ACHN (cell line): ENCODE results near the gene MROH7.

ENCODE experiments used
- DNase-seq: peaks from one replicate; pipeline ENCODE4 v3.0.0-alpha.2; 2015
- in situ Hi-C: cut with HindIII; loops from 2 replicates; pipeline ENCODE4 v1.10.0; 2017; ENCODE audit warnings: low sequenced_read_pairs, low pct_ligation_motif_present, low pct_unique_long_range_greater_than_20kb

Gene MROH7

GRCh38 chr1:54681358-54681757 lies 39.8 kb downstream of the MROH7 start:
- in situ Hi-C loops = no loop called here
- DNase-seq = no peak

- no peak for DNase-seq
- in situ Hi-C loops = no loop called here
These were observed 41.9 kb downstream of the MROH7 start for GRCh38 chr1:54683453-54683852.

DNA sequence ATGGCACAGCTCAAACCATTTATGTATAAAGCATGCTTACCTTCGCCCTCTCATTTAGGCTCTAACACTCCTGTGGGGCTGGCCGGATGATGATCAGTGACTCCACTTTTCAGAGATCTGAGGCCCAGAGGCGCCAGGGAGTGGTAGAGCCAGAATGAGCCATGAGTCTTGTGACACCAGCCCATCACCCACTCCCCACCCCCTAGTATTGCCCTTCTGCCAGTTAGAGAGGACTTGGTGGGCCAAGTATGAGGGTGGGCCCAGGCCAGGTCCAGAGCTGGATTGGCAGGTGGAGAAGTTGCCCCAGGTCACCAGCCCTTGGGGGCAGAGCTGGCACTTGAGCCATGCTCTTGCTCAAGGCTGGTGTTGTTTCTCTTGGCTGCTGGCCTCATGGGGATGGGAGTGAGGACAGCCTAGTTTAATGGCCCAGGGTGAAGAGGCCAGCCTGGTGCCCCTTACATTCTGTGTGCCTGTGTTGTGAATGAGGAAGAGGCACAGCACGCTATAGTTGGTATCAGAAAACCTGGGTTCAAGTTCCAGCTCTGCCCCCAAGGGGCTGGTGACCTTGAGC lies 43.8 kb downstream of the MROH7 start:
- in situ Hi-C loops = no loop called here
- no peak for DNase-seq

- in situ Hi-C loops = no loop called here
- DNase-seq = no peak
These were observed 44.6 kb downstream of the MROH7 start for GRCh38 chr1:54686155-54686554.

- in situ Hi-C loops = no loop called here
- no peak for DNase-seq
These were observed 53.2 kb downstream of the MROH7 start for GRCh38 chr1:54694771-54695170.

DNA sequence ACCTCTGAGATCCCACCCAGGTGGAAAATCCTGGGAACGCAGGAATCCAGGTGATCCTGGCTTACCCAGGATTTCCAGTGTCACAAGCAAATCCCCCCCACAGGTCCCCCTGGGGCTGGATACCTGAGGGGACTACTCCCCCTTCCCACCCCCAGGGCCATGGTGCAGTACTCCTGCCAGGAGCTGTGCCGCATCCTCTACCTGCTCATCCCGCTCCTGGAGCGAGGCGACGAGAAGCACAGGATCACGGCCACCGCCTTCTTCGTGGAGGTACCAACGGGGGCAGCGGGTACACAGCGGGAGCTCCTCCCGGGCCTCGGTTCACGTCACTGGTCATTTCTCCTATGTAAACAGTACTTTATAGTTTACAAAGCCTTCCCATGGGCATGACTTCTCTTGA lies 53.6 kb downstream of the MROH7 start:
- DNase-seq = no peak

GRCh38 chr1:54695764-54696163 lies 54.2 kb downstream of the MROH7 start:
- DNase-seq = no peak
- in situ Hi-C loops = no loop called here

More for the DNA sequence above, 53.6 kb downstream of the MROH7 start:
- in situ Hi-C loops = no loop called here

DNA sequence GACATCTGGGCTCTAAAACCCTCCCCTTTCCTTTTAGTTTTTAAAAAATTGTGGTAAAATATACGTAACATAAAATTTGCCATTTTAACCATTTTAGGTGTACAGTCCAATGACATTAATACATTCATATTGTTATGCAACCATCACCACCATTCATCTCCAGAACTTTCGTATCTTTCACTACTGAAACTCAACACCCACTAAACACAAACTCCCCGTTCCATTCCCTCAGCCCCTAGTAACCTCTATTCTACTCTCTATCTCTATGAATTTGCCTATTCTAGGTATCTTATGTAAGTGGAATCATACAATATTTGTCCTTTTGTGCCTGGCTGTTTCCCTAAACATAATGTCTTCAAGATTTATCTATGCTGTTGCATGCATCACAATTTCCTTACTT lies 54.7 kb downstream of the MROH7 start:
- in situ Hi-C loops = no loop called here
- DNase-seq = no peak

GRCh38 chr1:54697896-54698295 lies 56.3 kb downstream of the MROH7 start:
- no peak for DNase-seq
- in situ Hi-C loops = no loop called here

- DNase-seq = no peak
- in situ Hi-C loops = no loop called here
These were observed 56.8 kb downstream of the MROH7 start for GRCh38 chr1:54698346-54698745.

- no peak for DNase-seq
- in situ Hi-C loops = no loop called here
These were observed 58.4 kb downstream of the MROH7 start for GRCh38 chr1:54699936-54700525.

DNA sequence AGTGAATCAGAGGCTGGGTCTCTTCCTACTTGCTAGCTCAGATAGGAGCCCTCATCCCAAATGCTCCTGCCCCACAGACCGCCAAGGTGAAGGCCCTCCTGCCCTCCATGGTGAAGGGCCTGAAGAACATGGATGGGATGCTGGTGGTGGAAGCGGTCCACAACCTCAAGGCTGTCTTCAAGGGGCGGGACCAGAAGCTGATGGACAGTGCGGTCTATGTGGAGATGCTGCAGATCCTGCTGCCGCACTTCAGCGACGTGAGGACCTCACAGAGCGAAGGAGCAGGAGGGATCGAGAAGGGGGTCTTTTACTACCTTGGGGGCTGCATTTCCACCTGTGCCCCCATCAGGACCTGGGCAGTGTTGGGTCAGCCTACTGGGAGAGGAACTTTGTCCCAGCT lies 59.5 kb downstream of the MROH7 start:
- in situ Hi-C loops = no loop called here
- DNase-seq = no peak

DNA sequence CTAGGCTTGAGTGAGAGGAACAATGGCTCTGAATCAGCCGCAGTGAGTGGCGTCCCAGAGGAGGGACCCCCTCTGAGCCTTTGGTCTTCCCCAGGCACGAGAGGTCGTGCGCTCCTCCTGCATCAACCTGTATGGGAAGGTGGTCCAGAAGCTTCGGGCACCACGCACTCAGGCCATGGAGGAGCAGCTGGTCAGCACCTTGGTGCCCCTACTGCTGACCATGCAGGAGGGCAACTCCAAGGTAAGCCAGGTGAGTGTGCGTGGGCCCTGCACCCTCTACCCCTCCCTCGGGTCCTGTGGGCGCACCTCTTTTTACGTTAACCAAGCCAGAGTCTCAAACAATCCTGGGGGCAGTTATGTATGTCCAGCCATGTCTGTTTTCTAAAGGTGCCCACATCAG lies 60.4 kb downstream of the MROH7 start:
- in situ Hi-C loops = no loop called here
- DNase-seq = no peak

DNA sequence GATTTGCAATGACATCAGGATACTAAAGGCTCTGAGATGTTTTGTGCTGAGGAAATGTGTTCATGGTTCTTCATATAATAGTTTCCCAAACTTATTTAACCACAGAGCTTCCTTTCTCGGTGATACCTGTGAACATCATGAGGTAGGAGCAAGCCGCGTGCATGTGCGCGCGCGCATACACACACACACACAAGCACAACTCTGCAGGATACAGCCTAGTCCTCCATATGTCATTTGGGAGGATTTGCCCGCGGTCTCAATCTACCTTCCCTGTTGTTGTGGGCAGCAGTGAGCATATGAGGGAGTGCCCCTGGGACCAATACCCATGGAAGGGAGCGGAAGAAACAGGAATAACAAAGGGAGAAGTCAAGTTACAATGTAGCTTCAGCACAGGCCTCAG lies 61.9 kb downstream of the MROH7 start:
- in situ Hi-C loops = no loop called here
- no peak for DNase-seq

DNA sequence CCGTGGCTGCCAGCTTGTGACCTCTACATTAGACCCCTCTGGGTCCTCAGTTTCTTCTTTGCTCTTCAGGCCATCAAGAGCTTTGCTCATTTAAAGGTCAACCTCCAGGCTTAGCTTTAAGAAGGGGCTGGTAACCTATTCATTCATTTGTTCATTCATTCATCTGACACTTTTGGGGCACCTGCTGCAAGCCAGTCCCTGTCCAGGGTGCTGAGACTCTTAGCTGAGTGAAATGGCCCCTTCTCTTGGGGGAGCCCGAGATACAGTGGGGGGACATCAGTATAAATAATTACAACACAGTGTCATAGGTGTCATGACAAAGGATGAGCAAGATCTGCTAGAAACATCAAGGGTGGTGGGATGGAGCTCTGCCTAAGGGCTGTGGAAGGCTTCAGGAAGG lies 63.6 kb downstream of the MROH7 start:
- DNase-seq = no peak

GRCh38 chr1:54706419-54706818 lies 64.8 kb downstream of the MROH7 start:
- in situ Hi-C loops = no loop called here
- DNase-seq = no peak

More for the DNA sequence above, 63.6 kb downstream of the MROH7 start:
- in situ Hi-C loops = no loop called here

- no peak for DNase-seq
- in situ Hi-C loops = no loop called here
These were observed 66.8 kb downstream of the MROH7 start for GRCh38 chr1:54708385-54708784.

GRCh38 chr1:54709547-54710292 lies 68.1 kb downstream of the MROH7 start:
- no peak for DNase-seq
- in situ Hi-C loops = no loop called here

GRCh38 chr1:54710434-54710833 lies 68.8 kb downstream of the MROH7 start:
- in situ Hi-C loops = no loop called here
- no peak for DNase-seq

GRCh38 chr1:54710841-54711240 lies 69.3 kb downstream of the MROH7 start:
- in situ Hi-C loops = no loop called here
- DNase-seq = no peak
